PFSK-1 (cell line): Measurements from ENCODE around the gene DCLRE1B.

Source experiments
- FOXP2 ChIP-seq: optimal IDR thresholded peaks from 2 replicates; pipeline ENCODE3; 2011; ENCODE audit warnings: borderline replicate concordance, control low read depth, inconsistent platforms; ENCODE audit not compliant: insufficient read depth; ENCODE audit errors: extremely low read length, extremely low read depth
- SIN3A ChIP-seq: IDR thresholded peaks from 2 replicates; pipeline ENCODE4 v1.6.1; 2012; ENCODE audit warnings: mild to moderate bottlenecking, low read length, moderate library complexity, borderline replicate concordance; ENCODE audit not compliant: insufficient read depth

- TF ChIP-seq SIN3A, result no peak
- TF ChIP-seq FOXP2, result no peak
Observed at GRCh38 chr1:113917400-113918082, 12.4 kb downstream of the DCLRE1B start.
